Retinal pigment epithelial cell (primary cell): ENCODE data around the gene ARHGEF17.

Experiments used
- DNase-seq: peaks from one replicate; pipeline ENCODE4 v3.0.0-alpha.2; 2010; ENCODE audit warnings: low read depth
- H3K4me3 ChIP-seq: 2 replicates; pipeline ENCODE4 v1.5.1; 2011; ENCODE audit warnings: mild to moderate bottlenecking, low read length, control low read depth, moderate library complexity
- TF ChIP-seq, protein P1 (sequence below): conservative IDR thresholded peaks from 2 replicates; pipeline ENCODE4 v1.5.1; 2011; ENCODE audit warnings: low read depth, low read length, control low read depth, inconsistent platforms

ARHGEF17 gene

DNA sequence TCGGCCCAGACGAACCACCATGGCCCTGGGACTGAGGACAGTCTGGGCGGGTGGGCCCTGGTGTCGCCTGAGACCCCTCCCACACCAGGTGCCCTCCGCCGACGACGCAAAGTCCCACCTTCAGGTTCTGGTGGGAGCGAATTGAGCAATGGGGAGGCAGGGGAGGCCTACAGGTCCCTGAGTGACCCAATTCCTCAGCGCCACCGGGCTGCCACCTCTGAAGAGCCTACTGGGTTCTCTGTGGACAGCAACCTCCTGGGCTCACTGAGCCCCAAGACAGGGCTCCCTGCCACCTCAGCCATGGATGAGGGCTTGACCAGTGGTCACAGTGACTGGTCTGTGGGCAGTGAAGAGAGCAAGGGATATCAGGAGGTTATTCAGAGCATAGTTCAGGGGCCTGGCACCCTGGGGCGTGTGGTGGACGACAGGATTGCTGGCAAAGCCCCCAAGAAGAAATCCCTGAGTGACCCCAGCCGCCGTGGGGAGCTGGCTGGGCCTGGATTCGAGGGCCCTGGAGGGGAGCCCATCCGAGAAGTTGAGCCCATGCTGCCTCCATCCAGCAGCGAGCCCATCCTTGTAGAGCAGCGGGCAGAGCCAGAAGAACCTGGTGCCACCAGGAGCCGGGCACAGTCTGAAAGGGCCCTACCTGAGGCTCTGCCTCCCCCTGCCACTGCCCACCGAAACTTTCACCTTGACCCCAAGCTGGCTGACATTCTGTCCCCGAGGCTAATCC lies 2.8 kb downstream of the ARHGEF17 start:
- H3K4me3 ChIP-seq: peak overlapping the region; percentile 48
- DNase-seq: no peak
- TF ChIP-seq, protein P1, sequence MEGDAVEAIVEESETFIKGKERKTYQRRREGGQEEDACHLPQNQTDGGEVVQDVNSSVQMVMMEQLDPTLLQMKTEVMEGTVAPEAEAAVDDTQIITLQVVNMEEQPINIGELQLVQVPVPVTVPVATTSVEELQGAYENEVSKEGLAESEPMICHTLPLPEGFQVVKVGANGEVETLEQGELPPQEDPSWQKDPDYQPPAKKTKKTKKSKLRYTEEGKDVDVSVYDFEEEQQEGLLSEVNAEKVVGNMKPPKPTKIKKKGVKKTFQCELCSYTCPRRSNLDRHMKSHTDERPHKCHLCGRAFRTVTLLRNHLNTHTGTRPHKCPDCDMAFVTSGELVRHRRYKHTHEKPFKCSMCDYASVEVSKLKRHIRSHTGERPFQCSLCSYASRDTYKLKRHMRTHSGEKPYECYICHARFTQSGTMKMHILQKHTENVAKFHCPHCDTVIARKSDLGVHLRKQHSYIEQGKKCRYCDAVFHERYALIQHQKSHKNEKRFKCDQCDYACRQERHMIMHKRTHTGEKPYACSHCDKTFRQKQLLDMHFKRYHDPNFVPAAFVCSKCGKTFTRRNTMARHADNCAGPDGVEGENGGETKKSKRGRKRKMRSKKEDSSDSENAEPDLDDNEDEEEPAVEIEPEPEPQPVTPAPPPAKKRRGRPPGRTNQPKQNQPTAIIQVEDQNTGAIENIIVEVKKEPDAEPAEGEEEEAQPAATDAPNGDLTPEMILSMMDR: no peak

DNA sequence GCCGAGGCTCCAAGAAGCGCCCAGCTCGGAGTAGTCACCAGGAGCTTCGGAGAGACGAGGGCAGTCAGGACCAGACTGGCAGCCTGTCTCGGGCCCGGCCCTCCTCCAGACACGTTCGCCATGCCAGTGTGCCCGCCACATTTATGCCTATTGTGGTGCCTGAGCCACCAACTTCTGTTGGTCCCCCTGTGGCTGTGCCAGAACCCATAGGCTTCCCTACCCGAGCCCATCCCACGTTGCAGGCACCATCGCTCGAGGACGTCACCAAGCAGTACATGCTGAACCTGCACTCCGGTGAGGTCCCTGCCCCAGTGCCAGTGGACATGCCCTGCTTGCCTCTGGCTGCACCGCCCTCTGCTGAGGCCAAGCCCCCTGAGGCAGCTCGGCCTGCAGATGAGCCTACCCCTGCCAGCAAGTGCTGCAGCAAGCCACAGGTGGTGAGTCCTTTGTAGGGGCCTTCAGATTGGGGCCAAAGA lies 3.4 kb downstream of the ARHGEF17 start:
- TF ChIP-seq, protein P1: no peak
- no peak for DNase-seq

DNA sequence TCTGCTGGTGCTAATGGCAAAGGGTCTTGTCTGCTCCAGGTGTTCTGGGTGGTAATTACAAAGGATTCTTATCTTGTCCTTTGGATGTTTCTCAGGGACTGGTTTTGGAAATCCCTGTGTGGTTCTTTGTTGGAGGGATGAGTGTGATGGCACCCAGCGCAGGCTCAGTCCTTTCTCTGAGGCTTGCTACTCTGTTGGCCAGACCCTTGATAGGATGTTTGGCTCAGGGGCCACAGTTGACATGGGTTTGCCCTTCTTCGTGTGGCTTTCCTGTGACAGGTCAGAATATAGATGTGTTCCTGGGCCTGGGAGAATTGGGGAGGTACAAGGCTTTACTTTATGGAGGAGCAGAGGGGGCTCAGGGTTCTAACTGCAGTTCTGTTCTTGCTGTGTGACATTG lies 4.0 kb downstream of the ARHGEF17 start:
- TF ChIP-seq, protein P1: no peak
- DNase-seq: no peak
- peak overlapping the region; percentile 48 for H3K4me3 ChIP-seq

More for the DNA sequence above, 3.4 kb downstream of the ARHGEF17 start:
- peak overlapping the region; percentile 48 for H3K4me3 ChIP-seq

DNA sequence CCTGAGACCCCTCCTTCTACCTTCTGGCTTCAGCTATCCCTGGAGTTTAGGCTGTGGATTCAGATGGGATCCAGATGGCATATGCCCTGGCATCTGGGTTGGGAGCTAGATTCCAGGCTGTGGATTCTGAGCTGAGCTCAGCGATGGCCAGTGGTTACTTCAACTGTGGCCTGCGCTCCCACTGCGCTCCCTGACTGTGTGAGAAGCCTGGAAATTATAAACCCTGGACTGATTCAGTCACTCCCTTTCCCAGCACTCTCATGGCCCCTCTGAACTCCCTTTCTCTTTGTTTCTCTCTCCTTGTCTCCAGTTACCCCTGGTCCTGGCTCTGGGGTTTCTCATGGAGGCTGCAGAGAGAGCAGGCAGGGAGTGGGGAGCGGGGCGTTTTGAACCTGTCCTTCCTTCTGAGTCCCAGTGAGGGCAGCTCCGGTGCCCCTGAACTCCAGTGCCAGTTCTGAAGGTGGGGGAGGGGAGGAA lies 4.8 kb downstream of the ARHGEF17 start:
- TF ChIP-seq, protein P1: no peak
- DNase-seq: no peak
- H3K4me3 ChIP-seq: peak overlapping the region; percentile 48

DNA sequence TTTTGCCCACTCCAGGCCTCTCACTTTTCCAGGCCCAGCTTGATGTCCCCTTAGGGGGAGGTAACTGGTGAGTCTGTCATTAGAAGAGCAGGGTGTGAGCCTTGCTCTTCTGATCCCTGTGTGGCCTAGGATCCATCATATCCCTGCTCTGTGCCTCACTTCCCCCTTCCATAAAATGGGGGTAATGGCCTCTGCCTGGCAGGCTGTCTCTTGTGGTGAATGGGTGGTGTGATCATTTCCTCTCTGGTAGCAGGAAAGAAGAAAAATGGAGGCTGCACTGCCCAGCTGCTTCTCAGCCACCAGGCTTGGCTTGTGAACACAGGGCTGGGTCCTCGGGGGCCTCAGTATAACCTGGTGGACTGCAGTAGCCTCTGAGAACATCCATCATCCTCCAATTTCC lies 5.6 kb downstream of the ARHGEF17 start:
- DNase-seq: no peak
- H3K4me3 ChIP-seq: peak overlapping the region; percentile 48
- TF ChIP-seq, protein P1: no peak

DNA sequence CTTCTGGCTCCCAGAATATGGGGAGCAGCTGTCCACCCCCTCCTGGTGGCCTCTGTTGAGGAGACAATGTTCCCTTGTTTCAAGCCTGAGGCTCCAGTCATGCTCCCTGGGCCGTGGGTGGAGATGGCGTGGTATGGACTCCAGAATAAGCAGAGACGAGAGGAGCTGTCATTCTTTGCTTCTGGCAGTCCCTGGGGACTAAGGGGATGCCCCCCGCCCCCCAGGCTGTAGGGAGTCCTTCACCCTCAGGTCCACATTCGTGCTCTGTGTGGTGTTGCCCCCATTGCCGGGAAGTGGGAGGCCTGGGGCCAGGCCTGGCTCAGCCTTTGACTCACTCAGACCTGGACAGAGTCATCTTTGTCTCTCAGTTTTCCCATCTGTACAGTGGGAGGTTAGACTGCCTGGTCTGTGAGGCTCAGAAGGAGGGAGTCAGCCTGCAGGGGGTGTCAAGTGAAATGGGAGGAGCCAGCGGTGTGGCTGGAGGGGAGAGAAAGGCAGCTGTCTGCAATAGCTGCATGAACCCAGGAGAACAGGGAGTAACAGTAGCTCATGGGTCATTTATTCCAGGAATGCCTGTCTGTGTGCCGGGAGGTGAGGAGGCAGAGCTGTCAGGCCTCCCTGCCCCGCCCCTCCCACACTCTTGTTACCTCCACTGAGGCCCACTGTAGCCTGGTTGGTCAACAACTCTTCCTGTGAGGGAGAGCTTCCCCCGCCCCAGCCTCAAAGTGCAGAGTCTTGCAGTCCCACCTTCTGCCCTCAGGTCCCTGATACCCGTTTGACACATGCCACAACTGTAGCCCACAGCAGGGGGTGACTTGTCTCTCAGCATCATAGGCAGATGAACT lies 6.3 kb downstream of the ARHGEF17 start:
- no peak overlapping the region for H3K4me3 ChIP-seq
- TF ChIP-seq, protein P1: no peak
- DNase-seq: no peak
